Measurements from ENCODE around the gene MRPS24. TPM values are rescaled to one million over a fixed set of nuclear protein-coding genes. Genes with fewer than 3 reads are reported as not detected.
A peak's percentile ranks its signal among the peaks of the same experiment; 100 is the strongest.
"Not testable (repeated sequence)": the region's sequence is repeated elsewhere in the genome, so short reads cannot be mapped to it uniquely, and the experiment has no call there.

Gene MRPS24
- total RNA-seq, 4 donors from 2014 or later, result 64.2 to 147 (median 81.5) TPM

- ATAC-seq, result peak; percentile 31
- 0 to 2% methylated on average over 10 of the region's 43 CpGs for WGBS, 2 donors (ENCODE audit: low coverage in 1 of 2)
- Histone ChIP-seq H3K36me3 (no peaks in the 10 kb centered on the region), H3K4me3 (peak overlapping the region; percentile 74 to 85), H3K27ac (peak overlapping the region; percentile 24 to 93 (median 92)), H3K9me3 (no peaks in the 10 kb centered on the region), H3K4me1 (peaks cover 3 to 56% (median 18%) of the 10 kb centered on the region in 3 donors), H3K27me3 (no peaks in the 10 kb centered on the region)
- peak; percentile 20 for TF ChIP-seq POLR2AphosphoS5 (IDR thresholded peaks at IDR 0.05)
- TF ChIP-seq CTCF (IDR thresholded peaks at IDR 0.05), result no peak
Observed at GRCh38 chr7:43905956-43906330, 36.6 kb upstream of the MRPS24 start.

GRCh38 chr7:43905209-43905946 lies 36.1 kb upstream of the MRPS24 start:
- Histone ChIP-seq H3K4me3 (peak overlapping the region; percentile 74 to 85), H3K27ac (peak overlapping the region; percentile 24 to 93 (median 92)), H3K9me3 (no peaks in the 10 kb centered on the region), H3K4me1 (peaks cover 3 to 62% (median 18%) of the 10 kb centered on the region in 3 donors), H3K36me3 (no peaks in the 10 kb centered on the region), H3K27me3 (no peaks in the 10 kb centered on the region)
- TF ChIP-seq POLR2A (IDR thresholded peaks at IDR 0.05) (no peak), POLR2AphosphoS5 (IDR thresholded peaks at IDR 0.05) (peak; percentile 13)
- no peak for ATAC-seq
- WGBS, 2 donors (ENCODE audit: low coverage in 1 of 2), result 25 to 48% methylated on average over 5 to 8 of the region's 8 CpGs

GRCh38 chr7:43904533-43905208 lies 35.4 kb upstream of the MRPS24 start:
- H3K4me1 ChIP-seq, result peaks cover 3 to 63% (median 18%) of the 10 kb centered on the region in 3 donors
- H3K27me3 ChIP-seq, result no peaks in the 10 kb centered on the region
- H3K36me3 ChIP-seq, result no peaks in the 10 kb centered on the region
- 85 to 90% methylated on average over 5 of the region's 5 CpGs for WGBS, 2 donors (ENCODE audit: low coverage in 1 of 2)
- no peaks in the 10 kb centered on the region for H3K9me3 ChIP-seq
- TF ChIP-seq POLR2A (IDR thresholded peaks at IDR 0.05) (no peak), POLR2AphosphoS5 (IDR thresholded peaks at IDR 0.05) (no peak), EP300 (IDR thresholded peaks at IDR 0.05) (no peak), CTCF (IDR thresholded peaks at IDR 0.05) (no peak)
- no peak for ATAC-seq
- H3K27ac ChIP-seq, result peak overlapping the region in 3 of 4 donors; percentile 66 to 92 (median 92)
- H3K4me3 ChIP-seq, result peak overlapping the region in 1 of 2 donors; percentile 85

GRCh38 chr7:43902542-43903054 lies 33.3 kb upstream of the MRPS24 start:
- H3K9me3 ChIP-seq, result no peaks in the 10 kb centered on the region
- no peaks in the 10 kb centered on the region for H3K27me3 ChIP-seq
- no peak for ATAC-seq
- H3K36me3 ChIP-seq, result no peaks in the 10 kb centered on the region
- peaks cover 3 to 75% (median 18%) of the 10 kb centered on the region in 3 donors for H3K4me1 ChIP-seq
- no peak overlapping the region for H3K27ac ChIP-seq
- 85 to 90% methylated on average over 4 to 5 of the region's 5 CpGs for WGBS, 2 donors (ENCODE audit: low coverage in 1 of 2)
- no peak for TF ChIP-seq POLR2AphosphoS5 (IDR thresholded peaks at IDR 0.05)
- TF ChIP-seq CTCF (IDR thresholded peaks at IDR 0.05), result no peak
- no peak for TF ChIP-seq POLR2A (IDR thresholded peaks at IDR 0.05)
- TF ChIP-seq EP300 (IDR thresholded peaks at IDR 0.05), result no peak
- no peak overlapping the region for H3K4me3 ChIP-seq

- H3K27ac ChIP-seq, H3K27me3 ChIP-seq, ATAC-seq, H3K4me3 ChIP-seq, H3K9me3 ChIP-seq, H3K36me3 ChIP-seq: not testable (repeated sequence)
- WGBS, 2 donors (ENCODE audit: low coverage in 1 of 2), result 97 to 100% methylated on average over 1 to 2 of the region's 2 CpGs
- peaks cover 0 to 47% (median 3%) of the 10 kb centered on the region in 3 donors for H3K4me1 ChIP-seq
Observed at GRCh38 chr7:43898571-43898970, 29.3 kb upstream of the MRPS24 start.

Measured in gastroesophageal sphincter (tissue), 4 donors.